Effector CD4-positive, alpha-beta T cell (primary cell): ENCODE measurements around the gene MEI1.
A peak's percentile ranks its signal among the peaks of the same experiment; 100 is the strongest.

Source experiments
- DNase-seq: peaks from one replicate; pipeline ENCODE4 v3.0.0-alpha.2; 2020

The MEI1 gene

GRCh38 chr22:41799486-41800347 lies 100.4 kb downstream of the MEI1 start:
- no peak for DNase-seq

DNA sequence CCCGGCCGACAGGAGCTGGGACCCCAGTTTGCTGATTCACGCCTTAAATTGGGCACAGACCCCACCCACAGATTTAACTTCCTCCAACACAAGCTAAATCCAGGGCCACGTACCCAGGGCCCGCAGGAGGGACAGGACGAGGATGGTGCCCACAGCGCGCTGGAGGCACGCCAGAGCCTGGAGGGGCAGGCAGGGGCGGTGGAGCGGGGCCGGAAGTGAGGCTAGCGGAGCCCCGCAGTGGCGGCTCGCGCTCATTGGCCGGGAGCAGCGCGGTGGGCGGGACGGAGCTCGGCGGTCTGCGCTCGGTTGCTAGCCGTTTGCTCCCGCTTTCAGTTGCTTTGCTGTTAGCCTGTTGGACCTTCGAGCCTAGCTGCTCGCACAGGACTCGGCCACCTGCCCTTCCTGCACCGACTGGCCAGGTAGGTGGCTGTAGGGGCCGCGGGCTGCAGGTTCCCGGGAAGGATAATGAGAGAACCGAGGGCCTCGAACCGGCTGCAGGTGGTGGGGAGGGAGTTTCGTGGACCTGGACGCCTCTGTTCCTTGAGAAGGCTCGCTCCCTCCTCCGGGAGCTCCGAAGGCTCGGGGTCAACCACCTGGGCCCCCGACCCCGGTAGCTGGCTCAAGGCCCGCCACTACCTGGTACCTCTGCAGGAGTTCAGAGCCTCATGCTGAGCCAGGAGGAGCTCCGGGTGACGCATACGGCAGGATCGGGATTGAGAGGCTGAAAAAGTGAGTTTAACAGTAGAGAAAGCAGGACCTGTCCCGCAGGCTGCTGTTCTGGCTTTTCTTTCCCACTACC lies 101.2 kb downstream of the MEI1 start, which contains the start of gene CCDC134:
Gene CCDC134 (plus strand): TSS at position 332 of the 799 bp plus-strand sequence. CDS start 8,212 bp downstream, outside the sequence.
- peak; percentile 87 for DNase-seq

DNA sequence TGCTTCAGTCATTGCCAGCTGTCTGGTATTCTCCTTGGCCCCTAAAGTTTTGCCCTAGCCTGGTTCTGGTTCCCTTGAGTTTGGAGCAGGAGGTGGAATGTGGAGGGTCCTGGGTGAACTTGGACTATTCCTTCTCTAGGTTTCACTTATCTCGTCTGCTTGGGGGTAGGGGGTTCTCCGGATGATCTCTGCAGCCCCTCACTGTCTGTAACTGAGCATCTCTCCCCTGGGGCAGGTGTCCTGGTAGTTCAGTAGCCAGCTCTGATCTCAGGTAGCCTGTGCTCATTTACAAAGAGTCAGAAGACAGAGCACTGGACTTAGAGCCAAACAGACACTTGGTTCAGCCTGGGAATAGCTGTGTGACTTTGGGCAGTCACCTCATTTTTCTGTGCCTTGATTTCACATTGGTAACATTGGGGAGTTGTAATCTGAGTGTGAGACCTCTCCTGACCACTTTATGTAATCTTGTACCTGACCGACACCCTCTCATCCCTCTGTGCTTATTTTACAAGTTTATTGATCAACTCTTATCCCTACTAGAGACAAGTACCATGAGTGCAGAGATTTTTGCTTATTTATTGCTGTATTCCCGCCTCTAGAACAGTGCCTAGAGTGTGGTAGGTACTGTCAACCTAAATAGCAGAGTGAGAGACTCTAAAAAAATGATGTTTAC lies 102.0 kb downstream of the MEI1 start:
- no peak for DNase-seq

DNA sequence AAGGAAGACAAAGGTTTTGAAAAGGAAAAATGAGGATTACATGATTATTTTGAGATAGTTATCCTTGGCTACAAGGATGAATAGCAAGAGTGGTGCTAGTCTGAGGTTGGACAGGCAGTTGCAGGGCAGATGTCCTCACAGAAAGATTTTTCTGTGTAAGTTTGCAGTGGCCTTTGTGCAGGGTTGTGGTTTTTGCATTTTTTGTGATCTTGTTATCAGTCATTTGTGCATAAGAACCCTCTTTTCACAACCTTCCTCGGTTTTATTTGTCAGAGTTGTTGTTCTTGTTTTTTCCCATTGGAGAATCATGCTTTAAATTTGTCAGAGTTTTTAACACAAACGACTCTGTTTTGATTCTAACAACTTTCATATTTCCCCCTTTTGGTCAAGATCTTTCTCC lies 102.6 kb downstream of the MEI1 start:
- DNase-seq = no peak

DNA sequence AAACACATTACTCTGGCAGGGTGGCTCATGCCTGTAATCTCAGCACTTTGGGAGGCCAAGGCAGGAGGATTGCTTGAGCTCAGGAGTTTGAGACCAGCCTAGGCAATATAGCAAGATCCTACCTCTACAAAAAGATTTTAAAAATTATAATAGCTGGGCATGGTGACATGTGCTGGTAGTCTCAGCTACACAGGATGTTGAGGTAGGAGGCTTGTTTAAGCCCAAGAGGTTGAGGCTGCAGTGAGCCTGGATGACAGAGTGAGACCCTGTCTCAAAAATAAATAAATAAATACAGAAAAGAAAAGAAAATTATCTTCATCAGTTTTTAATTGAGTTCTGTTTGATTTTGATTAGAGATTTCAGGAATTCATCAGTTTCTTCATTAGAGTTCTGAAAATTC lies 106.3 kb downstream of the MEI1 start:
- no peak for DNase-seq

DNA sequence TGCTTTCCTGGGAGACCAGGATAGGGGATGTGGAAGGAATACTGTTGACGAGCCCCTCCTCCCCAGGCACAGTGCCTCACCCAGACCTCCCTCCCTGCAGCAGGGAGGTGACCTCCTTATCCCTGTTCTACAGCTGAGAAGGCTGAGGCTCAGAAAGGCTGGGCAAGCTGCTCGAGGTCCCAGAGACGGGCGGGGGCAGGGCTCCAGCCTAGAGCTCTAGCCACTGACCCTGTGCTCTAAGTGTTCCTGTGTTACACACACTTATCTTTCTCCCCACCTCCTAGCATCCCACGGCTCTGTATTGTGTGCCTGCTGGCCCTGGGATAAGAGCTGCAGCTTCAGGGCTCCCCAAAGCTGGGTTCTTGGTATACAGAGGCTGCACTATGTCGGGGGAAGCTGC lies 109.1 kb downstream of the MEI1 start:
- DNase-seq = no peak

DNA sequence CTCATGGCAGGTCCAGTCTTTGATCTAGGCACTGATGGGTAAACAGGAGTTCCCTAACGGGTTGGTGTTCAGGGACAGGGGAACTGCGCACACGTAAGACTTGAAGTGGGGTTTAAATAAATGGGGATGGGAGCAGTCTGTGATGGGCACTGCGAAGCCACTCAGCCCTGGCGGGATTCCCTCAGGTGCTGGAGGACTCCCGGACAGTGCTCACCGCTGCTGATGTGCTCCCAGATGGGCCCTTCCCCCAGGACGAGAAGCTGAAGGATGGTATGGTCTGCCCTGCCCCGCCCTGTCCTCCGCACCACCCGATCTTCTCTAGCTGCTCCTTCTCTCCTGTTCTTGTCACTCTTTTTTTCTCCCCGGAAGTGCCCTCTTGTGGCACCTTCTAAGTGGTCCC lies 110.7 kb downstream of the MEI1 start:
- no peak for DNase-seq

DNA sequence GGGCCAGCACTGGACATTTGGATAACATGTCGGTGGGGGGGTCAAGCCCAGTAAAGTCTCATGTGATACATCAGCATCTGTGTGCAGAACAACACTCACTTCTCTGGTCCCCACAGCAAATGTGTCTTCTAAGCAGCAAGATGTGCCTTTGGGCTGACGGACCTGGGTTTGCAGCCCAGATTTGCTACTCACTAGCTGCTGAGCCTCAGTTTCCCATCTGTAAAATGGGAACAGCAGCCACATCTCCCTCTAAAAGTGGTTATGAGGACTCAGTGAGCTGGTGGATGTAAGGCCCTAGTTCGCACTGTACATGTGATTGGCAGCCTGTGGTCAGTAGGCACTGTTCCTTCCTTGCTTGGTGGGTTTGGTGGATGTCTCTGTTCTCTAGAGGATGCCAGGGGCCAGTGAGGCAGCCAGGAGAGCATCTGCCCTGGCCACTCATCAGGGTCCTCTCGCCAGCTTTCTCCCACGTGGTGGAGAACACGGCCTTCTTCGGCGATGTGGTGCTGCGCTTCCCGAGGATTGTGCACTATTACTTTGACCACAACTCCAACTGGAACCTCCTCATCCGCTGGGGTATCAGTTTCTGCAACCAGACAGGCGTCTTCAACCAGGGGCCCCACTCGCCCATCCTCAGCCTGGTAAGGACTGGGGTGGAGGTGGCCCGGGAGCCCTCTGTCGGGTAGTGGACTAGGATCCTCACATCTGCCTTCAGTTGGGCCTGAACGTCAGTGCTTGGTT lies 113.7 kb downstream of the MEI1 start:
- no peak for DNase-seq

- DNase-seq = no peak
Measured at GRCh38 chr22:41813726-41814410, 114.6 kb downstream of the MEI1 start.

GRCh38 chr22:41815716-41816115 lies 116.4 kb downstream of the MEI1 start:
- DNase-seq = no peak

GRCh38 chr22:41816241-41816640 lies 116.9 kb downstream of the MEI1 start:
- DNase-seq = no peak

GRCh38 chr22:41816871-41817270 lies 117.6 kb downstream of the MEI1 start:
- DNase-seq = no peak

DNA sequence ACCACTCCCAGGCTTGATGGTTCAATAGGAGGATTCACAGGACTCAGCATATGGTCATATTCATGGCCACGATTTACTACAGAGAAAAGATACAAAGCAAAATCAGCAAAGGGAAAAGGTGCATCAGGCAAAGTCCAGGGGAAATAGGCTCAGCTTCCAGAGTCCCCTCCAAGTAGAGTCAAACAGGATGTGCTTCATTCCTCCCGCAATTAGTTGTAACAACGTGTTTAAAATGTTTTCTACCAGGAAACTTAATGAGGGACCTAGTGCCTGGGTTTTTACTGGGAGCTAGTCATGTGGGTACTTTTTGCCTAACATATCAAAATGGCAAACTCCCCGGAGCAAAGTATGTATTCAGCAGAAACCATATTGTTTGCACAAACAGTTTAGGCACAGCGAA lies 118.7 kb downstream of the MEI1 start:
- DNase-seq = no peak

DNA sequence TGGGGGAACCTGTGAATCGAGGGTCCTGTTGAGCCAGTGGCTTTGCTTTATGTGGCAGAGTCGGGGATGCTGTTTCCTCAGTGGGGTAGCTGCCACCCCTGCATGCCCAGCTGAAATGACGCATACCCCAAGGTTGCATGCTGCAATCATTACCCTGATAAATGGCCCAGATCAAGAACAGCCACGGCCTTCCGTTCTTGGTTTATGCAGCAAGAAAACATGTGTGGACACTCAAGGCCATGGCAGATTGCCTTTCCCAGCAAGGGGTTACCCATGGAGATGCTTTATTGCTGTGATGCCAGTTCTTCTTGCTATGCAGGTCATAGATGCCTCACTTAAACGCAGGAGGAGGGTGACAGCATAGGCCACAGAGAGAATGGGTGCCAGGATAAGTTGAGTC lies 119.3 kb downstream of the MEI1 start:
- no peak for DNase-seq

DNA sequence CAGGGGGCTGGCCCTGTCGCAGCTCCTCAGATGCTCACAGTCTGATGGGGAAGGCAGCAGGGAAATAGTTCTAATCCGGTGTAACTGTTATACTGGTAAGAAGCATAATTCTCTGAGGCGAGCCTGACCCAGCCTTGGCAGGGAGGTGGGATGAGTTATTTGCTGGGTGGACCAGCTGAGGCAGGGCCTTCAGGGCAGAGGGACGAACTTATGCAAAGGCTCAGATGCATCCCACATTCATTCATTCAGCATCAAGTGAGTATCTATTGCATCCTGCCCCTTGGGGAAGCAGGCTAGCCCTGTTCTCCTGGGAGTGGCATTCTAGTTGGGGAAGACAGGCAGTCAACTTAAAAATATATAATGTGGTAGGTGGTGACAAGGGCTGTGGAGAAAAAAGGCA lies 120.0 kb downstream of the MEI1 start:
- DNase-seq = no peak

GRCh38 chr22:41820447-41820846 lies 121.1 kb downstream of the MEI1 start:
- no peak for DNase-seq

DNA sequence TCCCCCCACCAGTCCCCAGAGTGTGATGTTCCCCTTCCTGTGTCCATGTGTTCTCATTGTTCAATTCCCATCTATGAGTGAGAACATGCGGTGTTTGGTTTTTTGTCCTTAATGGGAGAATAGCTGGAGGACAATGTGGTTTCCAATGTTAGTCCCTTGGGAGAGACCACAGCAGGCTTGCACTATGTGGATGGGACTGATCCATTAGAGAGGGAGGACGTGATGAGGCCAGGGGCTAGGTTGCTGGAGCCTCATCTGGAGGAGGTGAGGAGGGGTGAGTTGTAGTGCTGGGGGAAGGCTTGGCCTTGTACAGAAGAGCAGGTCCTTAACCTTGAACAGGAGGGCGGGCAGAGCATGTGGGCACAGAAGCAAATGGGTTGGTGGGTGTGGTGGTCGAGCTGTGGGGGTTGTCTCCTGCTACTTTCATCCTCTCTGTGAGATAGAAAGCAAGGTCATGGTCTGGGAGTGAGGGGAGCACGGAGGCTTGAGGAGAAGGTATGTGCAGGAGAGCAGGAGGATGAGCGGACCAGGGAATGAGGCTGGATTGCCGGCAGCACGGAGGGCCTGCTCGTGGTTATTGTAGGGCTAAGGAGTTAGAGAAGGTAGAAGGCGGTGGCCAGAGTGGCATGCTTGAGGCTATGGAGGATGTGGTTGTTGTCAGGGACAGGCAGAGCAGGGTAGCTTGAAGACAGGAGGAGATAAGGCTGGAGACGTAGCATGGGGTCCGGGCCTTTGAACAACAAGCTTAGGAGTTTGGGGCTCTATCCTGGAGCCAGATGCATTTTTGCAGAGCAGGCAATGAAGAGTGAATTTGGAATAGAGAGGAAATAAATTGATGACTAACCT lies 122.4 kb downstream of the MEI1 start:
- no peak for DNase-seq

- peak; percentile 40 for DNase-seq
Measured at GRCh38 chr22:41822317-41823057, 123.2 kb downstream of the MEI1 start.

GRCh38 chr22:41823797-41824196 lies 124.5 kb downstream of the MEI1 start:
- no peak for DNase-seq

GRCh38 chr22:41825376-41825775 lies 126.1 kb downstream of the MEI1 start:
- DNase-seq = no peak
